HG03175 (cell line): ENCODE data around the gene FLT1.

Experiments used
- ATAC-seq: cut with Tn5 transposase; IDR thresholded peaks from one replicate; pipeline ENCODE4 v1.9.1; 2021; ENCODE audit warnings: mild to moderate bottlenecking, moderate library complexity; ENCODE audit not compliant: unreplicated experiment

Gene FLT1

GRCh38 chr13:28459911-28460310 is 35.0 kb downstream of the FLT1 start:
- no peak for ATAC-seq

GRCh38 chr13:28458608-28459007 is 36.3 kb downstream of the FLT1 start:
- no peak for ATAC-seq

GRCh38 chr13:28458051-28458450 is 36.9 kb downstream of the FLT1 start:
- no peak for ATAC-seq

- no peak for ATAC-seq
These were observed 37.4 kb downstream of the FLT1 start for GRCh38 chr13:28457521-28457920.

GRCh38 chr13:28455580-28456194 is 39.2 kb downstream of the FLT1 start:
- no peak for ATAC-seq

- no peak for ATAC-seq
These were observed 42.2 kb downstream of the FLT1 start for GRCh38 chr13:28452755-28453154.

GRCh38 chr13:28451482-28452217 is 43.3 kb downstream of the FLT1 start:
- ATAC-seq, result no peak

GRCh38 chr13:28449826-28450773 is 44.8 kb downstream of the FLT1 start:
- ATAC-seq, result peak; percentile 72

- ATAC-seq, result no peak
These were observed 46.1 kb downstream of the FLT1 start for GRCh38 chr13:28448651-28449358.

- ATAC-seq, result no peak
These were observed 46.9 kb downstream of the FLT1 start for GRCh38 chr13:28447989-28448388.

GRCh38 chr13:28447206-28447605 is 47.7 kb downstream of the FLT1 start:
- no peak for ATAC-seq

- ATAC-seq, result no peak
These were observed 52.1 kb downstream of the FLT1 start for GRCh38 chr13:28442839-28443238.

GRCh38 chr13:28441529-28441928 is 53.4 kb downstream of the FLT1 start:
- ATAC-seq, result no peak

GRCh38 chr13:28440774-28441504 is 54.0 kb downstream of the FLT1 start:
- no peak for ATAC-seq

- ATAC-seq, result no peak
These were observed 56.2 kb downstream of the FLT1 start for GRCh38 chr13:28438598-28439334.

GRCh38 chr13:28438067-28438466 is 56.9 kb downstream of the FLT1 start:
- no peak for ATAC-seq

GRCh38 chr13:28435917-28436316 is 59.0 kb downstream of the FLT1 start:
- no peak for ATAC-seq

- no peak for ATAC-seq
These were observed 60.0 kb downstream of the FLT1 start for GRCh38 chr13:28434926-28435325.

- no peak for ATAC-seq
These were observed 61.9 kb downstream of the FLT1 start for GRCh38 chr13:28432816-28433560.
